Measurements from ENCODE around the gene ARPP21. TPM values are rescaled to one million over a fixed set of nuclear protein-coding genes. Genes with fewer than 3 reads are reported as not detected.

Gene ARPP21
- not detected for total RNA-seq

DNA sequence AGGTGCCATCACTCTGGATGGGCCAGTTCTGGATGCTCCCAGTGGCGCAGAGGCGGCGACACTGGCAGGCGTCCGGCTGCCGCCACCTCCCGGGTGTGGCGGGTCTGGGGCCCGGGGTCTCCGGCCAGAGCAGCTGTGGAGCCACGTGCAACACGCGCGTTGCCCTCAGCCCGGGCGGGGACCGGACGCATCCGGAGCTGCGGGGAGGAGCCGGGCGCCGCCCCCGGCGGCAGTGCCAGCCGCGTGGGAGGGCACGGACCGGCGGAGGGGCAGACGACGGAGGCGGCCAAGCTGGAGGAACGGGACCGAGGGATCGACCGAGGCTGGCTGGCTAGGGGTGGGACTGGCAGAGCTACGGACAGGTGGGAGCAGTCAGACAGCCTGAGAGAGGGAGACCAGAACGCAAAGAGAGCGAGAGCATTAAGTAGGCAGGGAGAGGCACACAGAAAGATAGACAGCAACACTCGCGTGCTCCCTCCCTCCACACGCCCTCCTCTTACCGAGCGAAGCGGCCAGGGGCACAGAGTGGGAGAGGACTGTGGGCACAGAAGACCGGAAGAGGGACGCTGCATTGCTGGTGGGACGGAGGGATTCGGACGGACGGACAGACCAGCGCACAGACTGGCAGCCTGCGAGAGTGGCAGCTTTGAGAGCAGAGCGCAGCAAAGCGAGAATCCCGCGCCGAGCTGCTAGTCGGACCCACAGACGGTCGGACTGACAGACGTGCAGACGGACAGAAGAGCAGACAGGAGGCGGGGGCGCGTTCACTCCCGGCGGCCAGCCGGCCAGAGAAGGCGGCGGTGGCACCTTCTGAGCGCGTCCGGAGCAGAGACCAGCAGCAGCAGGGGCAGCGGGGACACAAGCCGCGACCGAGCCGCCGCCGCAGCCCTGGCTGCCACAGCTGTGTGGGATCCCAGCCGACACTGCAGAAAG, at the start of gene ARPP21:
Gene ARPP21, plus strand, starts transcription at position 272 of the 933 bp plus-strand sequence. CDS start 42,227 bp downstream, outside the sequence.
- TF ChIP-seq, protein P1, sequence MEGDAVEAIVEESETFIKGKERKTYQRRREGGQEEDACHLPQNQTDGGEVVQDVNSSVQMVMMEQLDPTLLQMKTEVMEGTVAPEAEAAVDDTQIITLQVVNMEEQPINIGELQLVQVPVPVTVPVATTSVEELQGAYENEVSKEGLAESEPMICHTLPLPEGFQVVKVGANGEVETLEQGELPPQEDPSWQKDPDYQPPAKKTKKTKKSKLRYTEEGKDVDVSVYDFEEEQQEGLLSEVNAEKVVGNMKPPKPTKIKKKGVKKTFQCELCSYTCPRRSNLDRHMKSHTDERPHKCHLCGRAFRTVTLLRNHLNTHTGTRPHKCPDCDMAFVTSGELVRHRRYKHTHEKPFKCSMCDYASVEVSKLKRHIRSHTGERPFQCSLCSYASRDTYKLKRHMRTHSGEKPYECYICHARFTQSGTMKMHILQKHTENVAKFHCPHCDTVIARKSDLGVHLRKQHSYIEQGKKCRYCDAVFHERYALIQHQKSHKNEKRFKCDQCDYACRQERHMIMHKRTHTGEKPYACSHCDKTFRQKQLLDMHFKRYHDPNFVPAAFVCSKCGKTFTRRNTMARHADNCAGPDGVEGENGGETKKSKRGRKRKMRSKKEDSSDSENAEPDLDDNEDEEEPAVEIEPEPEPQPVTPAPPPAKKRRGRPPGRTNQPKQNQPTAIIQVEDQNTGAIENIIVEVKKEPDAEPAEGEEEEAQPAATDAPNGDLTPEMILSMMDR (IDR thresholded peaks at IDR 0.05; ENCODE audit: low read depth), result no peak

- TF ChIP-seq, protein P1 (IDR thresholded peaks at IDR 0.05; ENCODE audit: low read depth), result no peak
Observed at GRCh38 chr3:35592589-35593295, 46.6 kb upstream of the ARPP21 start.

- TF ChIP-seq, protein P1 (IDR thresholded peaks at IDR 0.05; ENCODE audit: low read depth), result no peak
Observed at GRCh38 chr3:35594739-35595138, 44.6 kb upstream of the ARPP21 start.

DNA sequence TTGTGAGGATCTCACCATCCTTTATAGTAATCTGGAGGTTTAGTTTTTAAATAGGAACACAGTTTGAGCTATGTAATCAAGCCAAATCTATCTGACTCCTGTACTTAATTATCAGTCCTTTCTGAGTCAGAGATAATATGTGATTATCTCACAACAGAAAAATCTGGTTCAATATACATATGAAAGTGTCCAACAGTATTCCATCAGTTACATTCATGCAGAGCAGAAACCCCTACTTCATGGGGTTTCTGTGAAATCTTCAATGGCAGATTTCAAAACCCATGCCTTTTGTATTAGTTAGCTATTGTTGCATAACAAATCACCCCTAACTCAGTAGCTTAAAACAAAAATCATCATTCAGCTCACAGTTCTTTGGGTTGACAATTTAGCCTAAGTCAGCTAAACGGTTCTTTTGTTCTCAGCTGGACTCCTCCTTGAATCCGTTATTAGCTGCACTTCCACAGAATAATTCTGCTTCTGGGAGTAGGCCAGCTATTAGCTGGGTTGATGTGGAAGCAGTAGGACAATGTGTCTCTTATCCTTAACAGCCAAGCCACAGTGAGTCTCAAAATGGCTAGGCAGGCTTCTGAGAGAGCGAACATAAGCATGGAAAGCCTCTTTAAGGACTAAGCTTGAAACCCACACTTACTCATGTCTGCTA, 42.9 kb upstream of the ARPP21 start:
- TF ChIP-seq, protein P1 (IDR thresholded peaks at IDR 0.05; ENCODE audit: low read depth), result no peak

GRCh38 chr3:35597490-35597889, 41.8 kb upstream of the ARPP21 start:
- TF ChIP-seq, protein P1 (IDR thresholded peaks at IDR 0.05; ENCODE audit: low read depth), result no peak

DNA sequence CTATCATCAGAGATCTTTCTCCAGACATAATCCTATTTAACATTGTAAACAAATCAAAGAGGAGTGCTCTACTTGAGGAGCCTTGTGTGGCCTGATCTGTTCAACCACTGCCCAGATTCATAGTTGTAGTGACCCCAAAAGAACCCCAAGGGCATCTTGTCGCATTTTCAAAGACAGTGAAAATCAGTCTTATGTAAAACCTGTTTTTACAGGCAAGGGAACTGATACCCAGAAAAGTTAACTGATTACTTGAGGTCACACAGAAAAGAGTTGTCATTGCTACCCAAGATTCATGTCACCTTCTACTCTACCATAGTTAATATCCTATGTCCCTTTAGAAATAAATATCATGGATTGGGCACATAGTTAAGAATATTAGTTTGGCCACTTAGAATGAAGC, 40.5 kb upstream of the ARPP21 start:
- TF ChIP-seq, protein P1 (IDR thresholded peaks at IDR 0.05; ENCODE audit: low read depth), result no peak
